Activated CD4-positive, alpha-beta T cell treated with anti-CD3 and anti-CD28 coated beads, Interleukin-2, Interleukin-6, amounts not matched to agents 100 ng/mL and 50 ng/mL, durations not matched to agents 16 hours and 8 hours (primary cell): ENCODE data around the gene CPAMD8.
A peak's percentile ranks its signal among the peaks of the same experiment; 100 is the strongest.

ENCODE experiments used
- DNase-seq: peaks from one replicate; pipeline ENCODE4 v3.0.0-alpha.2; 2020

CPAMD8 gene

GRCh38 chr19:17026706-17027534, at the start of gene CPAMD8:
Gene CPAMD8, minus strand, starts transcription at chr19:17026810. Its CDS starts 168 bp downstream, at chr19:17026642.
- DNase-seq, result no peak

GRCh38 chr19:17075864-17076542, 49.4 kb upstream of the CPAMD8 start:
- DNase-seq, result peak; percentile 52

- DNase-seq, result peak; percentile 100
Measured at GRCh38 chr19:17075035-17075863, 48.6 kb upstream of the CPAMD8 start, which contains the start of the genes HAUS8 and MYO9B. Gene HAUS8, minus strand, starts transcription at chr19:17075452. Its CDS starts 30 bp downstream, at chr19:17075422. Gene MYO9B, plus strand, starts transcription at chr19:17075777. Its CDS starts 25,941 bp downstream, at chr19:17101718.

- DNase-seq, result no peak
Measured at GRCh38 chr19:17074634-17075034, 48.0 kb upstream of the CPAMD8 start.

- no peak for DNase-seq
Measured at GRCh38 chr19:17073869-17074633, 47.4 kb upstream of the CPAMD8 start.

- no peak for DNase-seq
Measured at GRCh38 chr19:17070912-17071311, 44.3 kb upstream of the CPAMD8 start.

GRCh38 chr19:17070421-17070820, 43.8 kb upstream of the CPAMD8 start:
- no peak for DNase-seq

GRCh38 chr19:17069193-17069592, 42.6 kb upstream of the CPAMD8 start:
- DNase-seq, result no peak

GRCh38 chr19:17063428-17063827, 36.8 kb upstream of the CPAMD8 start:
- DNase-seq, result no peak

- no peak for DNase-seq
Measured at GRCh38 chr19:17061691-17062090, 35.1 kb upstream of the CPAMD8 start.

- DNase-seq, result no peak
Measured at GRCh38 chr19:17061205-17061604, 34.6 kb upstream of the CPAMD8 start.

GRCh38 chr19:17060802-17061201, 34.2 kb upstream of the CPAMD8 start:
- no peak for DNase-seq

GRCh38 chr19:17058236-17058635, 31.6 kb upstream of the CPAMD8 start:
- DNase-seq, result no peak

- DNase-seq, result no peak
Measured at GRCh38 chr19:17055636-17056035, 29.0 kb upstream of the CPAMD8 start.

- DNase-seq, result no peak
Measured at GRCh38 chr19:17054746-17055145, 28.1 kb upstream of the CPAMD8 start.

GRCh38 chr19:17052439-17052838, 25.8 kb upstream of the CPAMD8 start:
- peak; percentile 16 for DNase-seq

GRCh38 chr19:17049711-17050280, 23.2 kb upstream of the CPAMD8 start:
- DNase-seq, result no peak

- no peak for DNase-seq
Measured at GRCh38 chr19:17048885-17049453, 22.4 kb upstream of the CPAMD8 start.

GRCh38 chr19:17045907-17046502, 19.4 kb upstream of the CPAMD8 start:
- no peak for DNase-seq

GRCh38 chr19:17043744-17044143, 17.1 kb upstream of the CPAMD8 start:
- no peak for DNase-seq

GRCh38 chr19:17041976-17042375, 15.4 kb upstream of the CPAMD8 start:
- DNase-seq, result no peak
